Measurements from ENCODE around the gene LMNA.
A peak's percentile ranks its signal among the peaks of the same experiment; 100 is the strongest.
"Not testable (repeated sequence)": the region's sequence is repeated elsewhere in the genome, so short reads cannot be mapped to it uniquely, and the experiment has no call there.

The LMNA gene

DNA sequence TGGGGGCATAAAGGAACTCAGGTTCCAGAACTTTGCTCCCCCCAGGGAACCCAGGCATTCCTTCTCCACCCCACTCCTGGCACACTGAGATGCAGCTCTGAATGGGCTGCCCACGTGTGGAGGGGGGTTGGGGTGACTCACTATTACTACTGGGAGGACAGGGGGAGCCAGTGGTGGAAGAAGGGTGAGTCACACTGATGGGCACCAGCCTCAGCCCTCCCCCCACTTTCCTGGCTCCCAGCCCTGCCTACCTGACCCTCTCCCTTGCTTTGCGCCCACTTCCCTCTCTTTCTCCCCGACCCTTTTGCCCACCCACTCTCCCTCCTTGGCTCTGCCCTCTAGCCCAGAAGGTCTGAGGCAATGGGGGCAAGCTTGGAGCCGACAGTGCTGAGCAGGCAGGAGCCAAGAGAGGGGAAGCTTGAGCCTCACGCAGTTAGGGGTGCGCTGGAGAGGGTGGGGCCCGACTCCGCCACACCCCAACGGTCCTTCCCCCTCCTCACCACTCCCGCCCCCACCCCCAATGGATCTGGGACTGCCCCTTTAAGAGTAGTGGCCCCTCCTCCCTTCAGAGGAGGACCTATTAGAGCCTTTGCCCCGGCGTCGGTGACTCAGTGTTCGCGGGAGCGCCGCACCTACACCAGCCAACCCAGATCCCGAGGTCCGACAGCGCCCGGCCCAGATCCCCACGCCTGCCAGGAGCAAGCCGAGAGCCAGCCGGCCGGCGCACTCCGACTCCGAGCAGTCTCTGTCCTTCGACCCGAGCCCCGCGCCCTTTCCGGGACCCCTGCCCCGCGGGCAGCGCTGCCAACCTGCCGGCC is at the start of gene LMNA:
TSS of gene LMNA (plus strand) at position 611 of the 818 bp plus-strand sequence. CDS start 208 bp downstream, outside the sequence.
- peak within 1 kb of the TSS; percentile 97 to 100 (median 100) for H3K9ac ChIP-seq (ENCODE audit: low read length in 5 of 5)
- peak within 1 kb of the TSS; percentile 97 for H3K27ac ChIP-seq (ENCODE audit: low read depth, low read length)
- H3K27me3 ChIP-seq (ENCODE audit: control insufficient read depth in 5 of 5, insufficient read depth in 4 of 5, low read length in 5 of 5), result no peaks in the 10 kb centered on the region
- H3K4me3 ChIP-seq (ENCODE audit: low read depth in 1 of 5, low read length in 5 of 5), result peak within 1 kb of the TSS; percentile 97 to 100 (median 100)
- no peaks in the 10 kb centered on the region for H3K9me3 ChIP-seq (ENCODE audit: control insufficient read depth in 5 of 5, low read length in 5 of 5)
- peaks cover 0 to 18% (median 10%) of the 10 kb centered on the region in 5 donors for H3K36me3 ChIP-seq (ENCODE audit: control insufficient read depth in 5 of 5, insufficient read depth in 5 of 5, low read length in 5 of 5)
- peaks cover 5 to 66% (median 50%) of the 10 kb centered on the region in 5 donors for H3K4me1 ChIP-seq (ENCODE audit: control insufficient read depth in 5 of 5, insufficient read depth in 5 of 5, low read length in 5 of 5)

DNA sequence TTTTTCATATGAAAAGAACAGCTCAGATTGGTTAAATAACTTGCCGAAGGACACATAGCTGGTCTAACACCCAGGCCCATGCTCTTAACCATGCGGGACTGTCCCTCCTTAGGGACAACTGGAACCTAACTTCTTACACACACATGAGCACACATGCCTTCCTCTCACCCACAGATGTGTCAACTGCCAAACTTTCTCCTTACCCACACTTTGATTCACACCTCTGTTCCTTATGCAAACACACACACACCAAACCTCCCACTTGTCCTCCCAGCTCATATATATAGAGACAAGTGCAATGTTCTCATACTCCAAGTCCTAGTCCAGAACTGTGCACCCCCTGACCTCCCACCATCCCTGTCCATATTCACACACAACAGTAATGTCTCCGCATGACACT is 49.3 kb upstream of the LMNA start:
- H3K27me3 ChIP-seq (ENCODE audit: control insufficient read depth in 5 of 5, insufficient read depth in 4 of 5, low read length in 5 of 5), result no peaks in the 10 kb centered on the region
- H3K27ac ChIP-seq (ENCODE audit: low read depth, low read length), result no peak overlapping the region
- no peaks in the 10 kb centered on the region for H3K36me3 ChIP-seq (ENCODE audit: control insufficient read depth in 5 of 5, insufficient read depth in 5 of 5, low read length in 5 of 5)
- no peaks in the 10 kb centered on the region for H3K9me3 ChIP-seq (ENCODE audit: control insufficient read depth in 5 of 5, low read length in 5 of 5)
- H3K4me1 ChIP-seq (ENCODE audit: control insufficient read depth in 5 of 5, insufficient read depth in 5 of 5, low read length in 5 of 5), result peaks cover 0 to 9% (median 8%) of the 10 kb centered on the region in 5 donors
- no peak overlapping the region for H3K4me3 ChIP-seq (ENCODE audit: low read depth in 1 of 5, low read length in 5 of 5)
- H3K9ac ChIP-seq (ENCODE audit: low read length in 5 of 5), result no peak overlapping the region

DNA sequence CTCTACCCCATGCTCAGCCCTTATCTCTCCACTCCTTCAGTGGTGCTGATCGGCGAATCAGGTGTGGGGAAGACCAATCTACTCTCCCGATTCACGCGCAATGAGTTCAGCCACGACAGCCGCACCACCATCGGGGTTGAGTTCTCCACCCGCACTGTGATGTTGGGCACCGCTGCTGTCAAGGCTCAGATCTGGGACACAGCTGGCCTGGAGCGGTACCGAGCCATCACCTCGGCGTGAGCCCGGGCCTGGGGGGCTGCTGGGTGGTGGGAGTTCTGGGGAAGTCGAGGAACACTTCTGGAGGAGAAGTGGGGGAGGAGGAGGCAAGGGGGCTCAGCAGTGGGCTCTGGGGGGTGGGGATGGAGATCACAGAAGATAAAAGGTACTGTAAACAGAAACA is 48.6 kb upstream of the LMNA start:
- H3K4me3 ChIP-seq (ENCODE audit: low read depth in 1 of 5, low read length in 5 of 5), result no peak overlapping the region
- no peak overlapping the region for H3K9ac ChIP-seq (ENCODE audit: low read length in 5 of 5)
- H3K4me1 ChIP-seq (ENCODE audit: control insufficient read depth in 5 of 5, insufficient read depth in 5 of 5, low read length in 5 of 5), result peaks cover 0 to 12% (median 10%) of the 10 kb centered on the region in 5 donors
- H3K27me3 ChIP-seq (ENCODE audit: control insufficient read depth in 5 of 5, insufficient read depth in 4 of 5, low read length in 5 of 5), result no peaks in the 10 kb centered on the region
- no peak overlapping the region for H3K27ac ChIP-seq (ENCODE audit: low read depth, low read length)
- H3K36me3 ChIP-seq (ENCODE audit: control insufficient read depth in 5 of 5, insufficient read depth in 5 of 5, low read length in 5 of 5), result no peaks in the 10 kb centered on the region
- no peaks in the 10 kb centered on the region for H3K9me3 ChIP-seq (ENCODE audit: control insufficient read depth in 5 of 5, low read length in 5 of 5)

DNA sequence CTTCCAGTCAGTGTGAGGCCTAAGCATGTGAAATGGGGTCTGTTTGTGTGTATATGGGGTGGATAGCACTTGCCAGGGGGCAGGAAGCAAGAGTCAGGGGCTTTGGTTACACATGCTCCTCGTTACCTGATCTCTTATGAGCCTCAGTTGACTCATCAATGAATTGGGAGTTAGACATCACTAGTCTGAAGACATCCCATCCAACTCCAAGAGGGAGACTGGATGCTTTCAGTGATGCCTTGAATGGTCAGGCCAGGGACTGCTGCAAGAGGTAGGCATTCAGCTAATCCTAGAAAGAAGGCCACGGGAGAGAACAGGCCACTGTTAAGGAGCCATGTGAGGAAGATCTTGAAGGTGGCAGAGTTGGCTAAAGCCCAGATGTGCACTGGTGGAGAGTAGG is 47.2 kb upstream of the LMNA start:
- H3K27me3 ChIP-seq (ENCODE audit: control insufficient read depth in 5 of 5, insufficient read depth in 4 of 5, low read length in 5 of 5), result no peaks in the 10 kb centered on the region
- H3K9ac ChIP-seq (ENCODE audit: low read length in 5 of 5), result no peak overlapping the region
- H3K4me3 ChIP-seq (ENCODE audit: low read depth in 1 of 5, low read length in 5 of 5), result no peak overlapping the region
- no peaks in the 10 kb centered on the region for H3K9me3 ChIP-seq (ENCODE audit: control insufficient read depth in 5 of 5, low read length in 5 of 5)
- H3K27ac ChIP-seq (ENCODE audit: low read depth, low read length), result no peak overlapping the region
- peaks cover 0 to 12% (median 10%) of the 10 kb centered on the region in 5 donors for H3K4me1 ChIP-seq (ENCODE audit: control insufficient read depth in 5 of 5, insufficient read depth in 5 of 5, low read length in 5 of 5)
- no peaks in the 10 kb centered on the region for H3K36me3 ChIP-seq (ENCODE audit: control insufficient read depth in 5 of 5, insufficient read depth in 5 of 5, low read length in 5 of 5)

DNA sequence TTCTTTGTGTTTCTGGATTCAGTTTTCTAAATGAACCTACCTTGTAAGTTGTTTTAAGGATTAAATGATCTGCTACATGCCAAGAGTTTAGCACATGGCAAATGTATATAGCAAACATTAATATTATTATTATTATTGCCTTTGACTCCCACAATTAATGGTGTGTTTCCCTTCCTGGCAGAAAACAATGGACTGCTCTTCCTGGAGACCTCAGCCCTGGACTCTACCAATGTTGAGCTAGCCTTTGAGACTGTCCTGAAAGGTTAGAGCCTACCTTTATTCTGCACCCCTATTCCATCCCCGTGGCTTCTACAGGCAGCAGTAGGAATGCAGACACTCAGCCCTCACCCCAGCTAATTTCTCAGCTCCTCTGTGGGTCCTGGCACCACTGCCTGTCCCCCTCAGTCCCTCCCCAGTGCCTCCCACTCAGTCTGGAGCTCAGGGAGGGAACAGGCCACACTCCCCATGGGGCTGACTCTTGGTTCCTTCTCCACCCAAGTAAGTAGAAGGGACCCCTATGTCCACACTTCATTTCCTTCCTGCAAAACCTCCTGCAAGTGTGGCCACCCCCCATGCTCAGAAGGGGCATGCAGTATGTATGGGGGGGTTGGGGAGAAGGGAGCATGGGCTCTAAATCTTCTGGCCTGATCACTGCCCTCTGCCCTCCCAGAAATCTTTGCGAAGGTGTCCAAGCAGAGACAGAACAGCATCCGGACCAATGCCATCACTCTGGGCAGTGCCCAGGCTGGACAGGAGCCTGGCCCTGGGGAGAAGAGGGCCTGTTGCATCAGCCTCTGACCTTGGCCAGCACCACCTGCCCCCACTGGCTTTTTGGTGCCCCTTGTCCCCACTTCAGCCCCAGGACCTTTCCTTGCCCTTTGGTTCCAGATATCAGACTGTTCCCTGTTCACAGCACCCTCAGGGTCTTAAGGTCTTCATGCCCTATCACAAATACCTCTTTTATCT is 44.7 kb upstream of the LMNA start:
- no peaks in the 10 kb centered on the region for H3K9me3 ChIP-seq (ENCODE audit: control insufficient read depth in 5 of 5, low read length in 5 of 5)
- H3K4me3 ChIP-seq (ENCODE audit: low read depth in 1 of 5, low read length in 5 of 5), result no peak overlapping the region
- no peak overlapping the region for H3K27ac ChIP-seq (ENCODE audit: low read depth, low read length)
- H3K36me3 ChIP-seq (ENCODE audit: control insufficient read depth in 5 of 5, insufficient read depth in 5 of 5, low read length in 5 of 5), result no peaks in the 10 kb centered on the region
- peaks cover 0 to 5% (median 0%) of the 10 kb centered on the region in 5 donors for H3K27me3 ChIP-seq (ENCODE audit: control insufficient read depth in 5 of 5, insufficient read depth in 4 of 5, low read length in 5 of 5)
- no peak overlapping the region for H3K9ac ChIP-seq (ENCODE audit: low read length in 5 of 5)
- H3K4me1 ChIP-seq (ENCODE audit: control insufficient read depth in 5 of 5, insufficient read depth in 5 of 5, low read length in 5 of 5), result peaks cover 0 to 13% (median 11%) of the 10 kb centered on the region in 5 donors

DNA sequence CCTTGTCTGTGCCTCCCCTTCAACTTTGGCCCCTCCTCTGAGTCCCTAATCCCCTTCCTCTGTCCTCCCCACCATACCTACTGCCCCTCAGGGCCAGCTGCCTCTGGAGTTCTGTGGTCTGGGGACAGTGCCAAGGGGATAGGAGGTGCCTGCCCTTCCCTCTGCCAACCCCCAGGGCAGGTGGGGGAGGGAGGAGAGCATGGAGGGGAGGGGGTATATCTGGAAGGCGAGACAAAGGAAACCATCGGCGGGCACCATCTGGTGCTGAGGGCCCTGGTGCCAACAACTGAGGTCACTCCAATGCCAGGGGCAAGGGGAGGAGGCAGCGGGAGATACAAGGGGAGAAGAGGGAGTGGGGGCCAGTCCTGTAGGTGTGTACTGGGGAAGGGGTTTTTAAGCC is 44.0 kb upstream of the LMNA start:
- no peak overlapping the region for H3K4me3 ChIP-seq (ENCODE audit: low read depth in 1 of 5, low read length in 5 of 5)
- H3K27ac ChIP-seq (ENCODE audit: low read depth, low read length), result no peak overlapping the region
- peaks cover 0 to 21% (median 17%) of the 10 kb centered on the region in 5 donors for H3K4me1 ChIP-seq (ENCODE audit: control insufficient read depth in 5 of 5, insufficient read depth in 5 of 5, low read length in 5 of 5)
- H3K9ac ChIP-seq (ENCODE audit: low read length in 5 of 5), result no peak overlapping the region
- no peaks in the 10 kb centered on the region for H3K36me3 ChIP-seq (ENCODE audit: control insufficient read depth in 5 of 5, insufficient read depth in 5 of 5, low read length in 5 of 5)
- no peaks in the 10 kb centered on the region for H3K9me3 ChIP-seq (ENCODE audit: control insufficient read depth in 5 of 5, low read length in 5 of 5)
- H3K27me3 ChIP-seq (ENCODE audit: control insufficient read depth in 5 of 5, insufficient read depth in 4 of 5, low read length in 5 of 5), result peaks cover 0 to 7% (median 0%) of the 10 kb centered on the region in 5 donors

DNA sequence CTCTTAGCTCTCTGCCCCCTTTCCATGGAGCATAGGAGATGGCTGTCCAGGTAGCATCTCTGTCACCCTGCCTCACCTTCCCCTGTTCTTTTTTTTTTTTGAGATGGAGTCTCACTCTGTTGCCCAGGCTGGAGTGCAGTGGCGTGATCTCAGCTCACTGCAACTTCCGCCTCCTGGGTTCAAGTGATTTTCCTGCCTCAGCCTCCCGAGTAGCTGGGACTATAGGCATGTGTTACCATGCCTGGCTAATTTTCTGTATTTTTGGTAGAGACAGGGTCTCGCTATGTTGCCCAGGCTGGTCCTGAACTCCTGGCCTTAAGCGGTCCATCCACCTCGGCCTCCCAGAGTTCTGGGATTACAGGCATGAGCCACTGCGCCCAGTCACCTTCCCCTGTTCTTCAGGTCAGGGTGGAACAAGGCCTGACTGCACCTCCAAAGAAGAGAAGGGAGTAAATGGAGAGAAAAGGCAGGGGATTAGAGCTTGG is 43.1 kb upstream of the LMNA start:
- H3K4me3 ChIP-seq (ENCODE audit: low read depth in 1 of 5, low read length in 5 of 5); H3K36me3 ChIP-seq (ENCODE audit: control insufficient read depth in 5 of 5, insufficient read depth in 5 of 5, low read length in 5 of 5); H3K27ac ChIP-seq (ENCODE audit: low read depth, low read length); H3K9me3 ChIP-seq (ENCODE audit: control insufficient read depth in 5 of 5, low read length in 5 of 5); H3K27me3 ChIP-seq (ENCODE audit: control insufficient read depth in 5 of 5, insufficient read depth in 4 of 5, low read length in 5 of 5); H3K9ac ChIP-seq (ENCODE audit: low read length in 5 of 5): not testable (repeated sequence)
- peaks cover 0 to 29% (median 26%) of the 10 kb centered on the region in 5 donors for H3K4me1 ChIP-seq (ENCODE audit: control insufficient read depth in 5 of 5, insufficient read depth in 5 of 5, low read length in 5 of 5)

DNA sequence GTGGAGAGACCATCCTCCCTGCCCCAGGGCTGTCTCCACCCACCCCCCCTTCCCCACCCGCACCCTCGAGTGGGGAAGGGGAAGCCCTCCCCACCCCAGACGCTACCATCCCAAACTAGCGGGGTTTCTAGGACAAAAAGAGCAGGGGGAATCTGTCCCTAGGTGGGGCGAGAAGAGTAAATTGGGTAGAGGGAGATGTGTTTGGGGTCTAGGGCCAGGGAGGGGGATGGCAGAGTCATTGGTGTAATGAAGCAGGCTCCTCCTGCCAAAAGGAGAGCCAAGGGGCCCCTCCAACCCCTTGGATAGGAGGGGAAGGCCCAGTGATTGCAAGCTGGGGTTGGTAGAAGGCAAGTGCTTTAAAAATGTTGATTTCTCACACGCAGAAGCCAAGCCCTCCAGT is 42.3 kb upstream of the LMNA start:
- Histone ChIP-seq H3K36me3 (ENCODE audit: control insufficient read depth in 5 of 5, insufficient read depth in 5 of 5, low read length in 5 of 5) (no peaks in the 10 kb centered on the region), H3K4me1 (ENCODE audit: control insufficient read depth in 5 of 5, insufficient read depth in 5 of 5, low read length in 5 of 5) (peaks cover 0 to 38% (median 34%) of the 10 kb centered on the region in 5 donors), H3K27me3 (ENCODE audit: control insufficient read depth in 5 of 5, insufficient read depth in 4 of 5, low read length in 5 of 5) (peaks cover 0 to 11% (median 0%) of the 10 kb centered on the region in 5 donors), H3K9me3 (ENCODE audit: control insufficient read depth in 5 of 5, low read length in 5 of 5) (no peaks in the 10 kb centered on the region), H3K9ac (ENCODE audit: low read length in 5 of 5) (no peak overlapping the region), H3K4me3 (ENCODE audit: low read depth in 1 of 5, low read length in 5 of 5) (no peak overlapping the region), H3K27ac (ENCODE audit: low read depth, low read length) (no peak overlapping the region)

DNA sequence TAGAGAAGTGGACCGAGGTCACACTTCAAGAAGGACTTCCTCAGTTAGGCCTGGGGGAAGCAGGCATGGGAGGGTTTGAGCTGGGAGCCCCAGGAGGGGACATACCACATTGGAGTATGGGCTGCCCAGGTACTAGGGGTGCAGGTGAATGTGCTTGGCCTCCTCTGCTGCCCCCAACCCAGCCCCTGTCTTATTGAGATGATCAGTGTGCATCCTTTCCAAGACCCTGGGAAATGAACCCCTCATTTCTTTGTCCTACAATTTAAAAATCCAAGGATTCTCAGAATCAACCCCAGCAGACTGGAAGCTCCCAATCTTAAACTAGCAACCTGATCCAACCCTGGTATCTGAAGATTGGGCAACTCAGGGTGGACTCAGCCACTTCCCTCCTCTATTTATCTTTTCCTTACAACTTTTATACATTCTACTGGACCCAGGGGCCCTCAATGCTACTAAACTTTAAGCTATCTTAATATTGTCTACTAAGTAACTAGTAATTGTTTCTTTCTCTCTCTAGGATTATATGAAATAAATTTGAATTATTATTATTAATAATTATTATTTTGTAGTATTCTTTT is 41.3 kb upstream of the LMNA start:
- no peaks in the 10 kb centered on the region for H3K36me3 ChIP-seq (ENCODE audit: control insufficient read depth in 5 of 5, insufficient read depth in 5 of 5, low read length in 5 of 5)
- no peak overlapping the region for H3K4me3 ChIP-seq (ENCODE audit: low read depth in 1 of 5, low read length in 5 of 5)
- no peak overlapping the region for H3K9ac ChIP-seq (ENCODE audit: low read length in 5 of 5)
- H3K4me1 ChIP-seq (ENCODE audit: control insufficient read depth in 5 of 5, insufficient read depth in 5 of 5, low read length in 5 of 5), result peaks cover 0 to 38% (median 34%) of the 10 kb centered on the region in 5 donors
- H3K9me3 ChIP-seq (ENCODE audit: control insufficient read depth in 5 of 5, low read length in 5 of 5), result no peaks in the 10 kb centered on the region
- H3K27me3 ChIP-seq (ENCODE audit: control insufficient read depth in 5 of 5, insufficient read depth in 4 of 5, low read length in 5 of 5), result peaks cover 0 to 11% (median 0%) of the 10 kb centered on the region in 5 donors
- no peak overlapping the region for H3K27ac ChIP-seq (ENCODE audit: low read depth, low read length)

Measured in subcutaneous abdominal adipose tissue (tissue), 5 donors.